NOMO-1 (cell line): ENCODE data around the gene DBN1.

Experiments used
- DNase-seq, 2 experiments: peaks; one replicate each; lab custom pipeline; 2025; ENCODE audit not compliant: unreplicated experiment in 2 of 2; lab: John Stamatoyannopoulos, UW

The DBN1 gene

GRCh38 chr5:177473443-177474001 is at the start of gene DBN1:
Gene DBN1 (minus strand): TSS chr5:177473634. CDS start chr5:177473521, 113 bp downstream.
- DNase-seq, result no peak

DNA sequence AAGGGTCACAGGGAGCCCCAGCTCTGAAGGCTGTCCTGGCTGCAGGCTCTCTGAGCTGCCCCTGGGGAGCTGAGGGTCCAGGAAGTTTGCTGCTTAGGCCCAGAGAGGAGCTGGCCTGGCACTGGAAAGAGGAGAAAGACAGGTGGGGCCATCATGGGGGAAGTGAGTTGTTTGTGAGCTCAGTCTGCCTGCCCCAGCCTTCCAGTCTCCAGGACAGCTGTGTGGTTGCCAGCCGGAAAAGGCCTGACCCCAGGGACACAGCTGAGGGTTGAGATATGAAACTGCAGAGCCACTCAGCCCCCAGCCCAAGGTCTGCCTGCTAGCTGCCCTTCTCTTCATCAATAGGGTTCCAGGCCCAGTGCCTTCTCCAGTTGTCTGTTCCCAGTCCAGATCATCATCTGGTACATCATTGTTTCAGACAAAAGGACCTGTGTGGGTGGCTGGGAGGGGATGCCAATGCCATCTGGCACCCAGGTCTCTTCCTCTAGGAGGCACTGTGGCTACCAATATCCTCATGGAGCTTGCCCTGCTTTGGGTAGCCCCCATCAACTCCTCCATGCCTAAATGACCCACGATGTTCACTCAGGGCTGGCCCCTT is 47.6 kb upstream of the DBN1 start:
- DNase-seq, result no peak

DNA sequence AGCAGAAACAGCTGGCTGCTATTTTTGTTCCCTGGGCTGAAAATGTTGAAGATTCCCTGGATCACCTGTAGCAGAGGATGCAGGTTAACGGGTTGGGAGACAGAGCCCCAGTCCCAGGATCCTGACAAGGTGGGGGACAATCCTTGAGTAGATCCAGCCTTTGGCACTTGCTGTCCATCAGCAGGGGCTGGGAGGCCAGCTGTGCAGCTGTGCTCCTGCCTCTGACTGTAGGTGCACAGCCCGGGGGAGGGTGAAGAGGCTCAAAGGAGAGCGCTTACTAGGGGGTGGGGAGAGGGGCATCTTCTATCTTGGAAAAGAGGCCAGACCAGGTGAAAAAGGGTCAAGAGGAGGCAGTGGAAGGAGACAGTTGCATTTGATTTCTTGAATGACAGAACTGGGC is 46.8 kb upstream of the DBN1 start:
- DNase-seq, result no peak

DNA sequence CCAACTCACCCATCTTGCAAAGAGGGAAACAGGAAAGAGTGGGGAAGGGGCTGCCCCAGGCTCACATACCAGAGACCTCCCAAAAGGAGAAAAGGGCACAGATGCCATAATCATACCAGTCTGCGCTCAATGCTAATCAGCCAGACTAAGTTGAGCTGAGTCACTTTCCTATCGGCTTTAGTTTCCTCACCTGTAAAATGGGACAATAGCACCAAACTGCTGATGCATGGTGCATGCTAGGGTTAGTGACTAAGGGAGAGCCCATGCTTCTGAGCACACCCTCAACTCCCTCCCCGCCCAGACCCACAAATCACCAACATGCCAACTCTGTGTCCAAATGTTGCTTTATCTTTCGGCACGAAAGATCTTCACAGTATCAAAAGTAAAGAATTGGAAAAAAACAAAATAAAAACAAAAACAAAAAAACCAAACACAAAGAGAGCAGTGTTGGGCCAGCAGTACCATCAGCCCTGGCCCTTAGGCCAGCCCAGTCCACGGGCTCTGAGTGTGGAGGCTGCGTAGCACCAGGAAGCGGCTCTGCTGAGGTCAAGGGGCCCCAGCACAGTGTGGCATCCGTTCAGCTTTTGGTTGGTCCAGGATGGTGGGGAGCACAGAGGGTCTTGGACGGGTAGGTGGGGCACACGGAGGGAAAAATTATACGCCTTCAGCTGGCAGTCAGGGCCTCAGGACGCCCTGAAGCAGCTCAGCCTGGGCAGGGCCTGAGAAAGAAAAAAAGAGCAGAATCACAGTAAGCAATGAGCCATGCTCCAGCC is 46.2 kb upstream of the DBN1 start:
- DNase-seq, result no peak

GRCh38 chr5:177516601-177517568 is 43.5 kb upstream of the DBN1 start, which contains the start of gene DDX41:
Gene DDX41 (minus strand): TSS chr5:177516961. CDS start chr5:177516945, 16 bp downstream.
- peak; percentile 96 to 99 for DNase-seq

DNA sequence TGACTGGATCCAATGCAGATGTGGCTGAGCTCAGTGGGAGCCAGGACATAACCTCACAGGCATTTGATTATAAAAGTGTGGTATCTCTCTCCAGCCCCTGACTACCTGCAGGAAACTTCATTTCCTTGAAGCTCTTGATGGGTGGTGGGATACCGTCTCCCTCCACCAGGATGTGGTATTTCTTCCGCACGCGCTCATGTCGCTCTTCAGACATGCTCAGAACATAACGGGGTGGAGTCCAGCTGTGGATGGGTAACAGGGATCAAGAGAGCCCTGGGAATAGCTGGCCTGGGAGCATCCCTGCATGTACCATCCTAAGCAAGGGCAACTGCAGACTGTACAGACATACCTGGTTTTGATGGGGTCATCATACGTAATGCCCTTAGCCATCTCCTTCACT is 42.1 kb upstream of the DBN1 start:
- no peak for DNase-seq

- no peak for DNase-seq
Measured at GRCh38 chr5:177514541-177514940, 41.1 kb upstream of the DBN1 start.

DNA sequence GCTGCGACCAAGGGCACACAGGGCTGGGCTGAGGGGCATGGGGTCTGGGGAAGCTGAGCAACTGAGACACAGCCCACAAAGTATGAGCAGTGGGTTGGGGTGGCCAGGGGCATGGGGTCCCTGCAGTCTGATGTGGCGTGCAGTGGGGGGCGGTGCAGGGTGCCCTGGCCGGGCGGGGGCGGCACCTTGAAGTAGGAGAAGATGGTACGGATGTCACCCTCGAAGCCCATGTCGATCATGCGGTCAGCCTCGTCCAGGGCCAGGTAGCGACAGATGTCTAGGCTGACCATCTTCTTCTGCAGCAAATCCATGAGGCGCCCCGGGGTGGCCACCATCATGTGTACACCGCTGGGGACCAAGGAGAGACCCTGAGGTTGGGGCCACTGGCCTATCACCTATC is 40.1 kb upstream of the DBN1 start:
- DNase-seq, result no peak

DNA sequence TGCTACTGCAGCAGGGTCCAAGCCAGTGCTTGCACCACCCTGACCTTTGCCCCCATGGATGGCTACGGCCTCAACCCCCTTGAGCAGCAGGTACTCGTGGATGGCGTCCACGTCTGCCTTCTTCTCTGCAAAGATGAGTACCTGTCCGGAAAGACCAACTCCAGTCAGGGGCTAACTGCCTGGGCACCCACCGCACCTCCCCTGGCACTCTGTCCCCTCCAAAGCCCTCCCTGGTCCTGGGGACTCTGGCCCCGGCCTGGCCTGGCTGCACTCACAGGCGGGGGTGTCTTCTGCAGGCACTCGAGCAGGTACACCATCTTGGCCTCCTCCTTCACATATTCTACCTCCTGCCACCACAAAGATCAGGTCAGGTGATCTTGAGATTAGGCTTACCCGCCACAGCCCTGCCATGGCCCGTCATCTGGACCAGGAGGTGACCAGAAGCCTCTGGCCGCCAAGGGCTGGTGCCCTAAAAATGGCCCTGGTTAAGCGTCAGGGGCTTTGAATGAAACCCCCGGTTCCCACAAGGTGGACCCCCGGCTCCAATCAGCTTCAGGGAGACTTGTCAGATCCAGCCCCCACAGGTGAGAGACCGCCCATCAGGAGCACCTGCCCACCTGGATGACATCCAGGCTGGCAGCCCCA is 39.4 kb upstream of the DBN1 start:
- no peak for DNase-seq

- DNase-seq, result no peak
Measured at GRCh38 chr5:177511796-177512675, 38.6 kb upstream of the DBN1 start.

DNA sequence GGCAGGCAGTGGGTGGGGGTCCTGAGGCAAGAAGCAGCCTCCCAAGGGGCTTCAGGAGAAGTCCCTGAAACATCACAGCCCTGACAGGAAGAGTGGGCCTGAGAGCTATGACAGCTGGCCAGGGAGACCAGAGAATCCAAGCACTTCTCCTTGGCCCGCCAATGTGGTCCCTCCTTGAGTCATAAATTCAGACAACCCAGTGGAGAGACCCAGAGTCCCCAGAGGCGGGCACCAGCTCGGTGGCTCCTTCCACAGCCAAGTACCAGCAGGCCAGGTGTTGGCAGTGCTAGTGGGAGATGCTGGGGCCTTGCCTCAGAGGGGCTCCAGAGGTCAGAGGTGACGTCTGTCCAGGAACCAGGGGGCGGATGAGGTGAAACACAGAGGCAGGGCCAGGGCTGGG is 37.7 kb upstream of the DBN1 start:
- no peak for DNase-seq

DNA sequence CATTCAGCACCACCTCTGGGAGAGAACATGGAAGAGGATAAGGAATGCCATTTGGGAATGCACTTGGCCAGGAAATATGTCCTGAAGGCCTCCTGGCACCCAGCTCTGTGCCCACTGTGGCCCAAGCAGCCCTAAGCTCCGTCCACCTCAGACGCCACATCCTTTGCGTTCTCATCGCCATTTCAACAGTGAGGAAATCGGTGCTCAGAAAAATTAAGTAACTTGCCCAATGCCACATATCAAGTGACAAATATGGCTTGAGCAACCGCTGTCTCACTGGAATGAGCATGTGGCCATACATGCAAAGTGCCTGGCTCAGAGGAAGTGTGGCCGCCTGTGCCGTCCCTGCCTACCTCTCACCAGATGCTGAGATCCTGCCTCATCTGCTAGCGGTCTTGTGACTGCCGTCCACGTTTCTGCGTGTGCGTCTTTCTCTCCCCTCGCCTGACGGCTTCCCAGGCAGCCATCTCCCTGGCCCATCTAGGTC is 37.2 kb upstream of the DBN1 start:
- peak; percentile 94 to 99 for DNase-seq

- DNase-seq, result peak in 1 of 2 experiments; percentile 17
Measured at GRCh38 chr5:177509991-177510566, 36.6 kb upstream of the DBN1 start.

- peak; percentile 38 to 56 for DNase-seq
Measured at GRCh38 chr5:177509381-177509951, 36.0 kb upstream of the DBN1 start, which contains the start of gene DOK3. Gene DOK3 (minus strand): TSS chr5:177509826. CDS start chr5:177509540, 286 bp downstream.

DNA sequence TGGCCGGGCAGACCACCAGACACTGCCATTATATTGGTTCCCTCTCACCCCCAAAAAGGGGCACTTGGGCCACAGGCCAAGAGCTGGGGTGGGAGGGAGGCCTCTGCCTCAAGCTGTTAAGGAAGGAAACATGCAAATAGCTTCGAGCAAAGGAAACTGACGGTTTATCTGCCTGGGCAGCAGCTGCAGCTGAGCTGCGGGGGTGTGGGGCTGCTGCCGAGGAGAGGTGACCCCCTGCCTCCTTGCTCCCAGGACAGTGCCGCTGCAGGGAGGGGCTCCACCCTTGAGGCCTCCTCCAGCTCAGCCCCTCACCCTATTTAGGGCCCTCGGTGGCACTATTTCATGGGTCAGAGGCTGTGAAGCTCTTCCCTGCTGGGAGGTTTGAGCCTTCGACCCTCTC is 35.4 kb upstream of the DBN1 start:
- peak; percentile 27 to 34 for DNase-seq

GRCh38 chr5:177508221-177508611 is 34.8 kb upstream of the DBN1 start:
- DNase-seq, result no peak

DNA sequence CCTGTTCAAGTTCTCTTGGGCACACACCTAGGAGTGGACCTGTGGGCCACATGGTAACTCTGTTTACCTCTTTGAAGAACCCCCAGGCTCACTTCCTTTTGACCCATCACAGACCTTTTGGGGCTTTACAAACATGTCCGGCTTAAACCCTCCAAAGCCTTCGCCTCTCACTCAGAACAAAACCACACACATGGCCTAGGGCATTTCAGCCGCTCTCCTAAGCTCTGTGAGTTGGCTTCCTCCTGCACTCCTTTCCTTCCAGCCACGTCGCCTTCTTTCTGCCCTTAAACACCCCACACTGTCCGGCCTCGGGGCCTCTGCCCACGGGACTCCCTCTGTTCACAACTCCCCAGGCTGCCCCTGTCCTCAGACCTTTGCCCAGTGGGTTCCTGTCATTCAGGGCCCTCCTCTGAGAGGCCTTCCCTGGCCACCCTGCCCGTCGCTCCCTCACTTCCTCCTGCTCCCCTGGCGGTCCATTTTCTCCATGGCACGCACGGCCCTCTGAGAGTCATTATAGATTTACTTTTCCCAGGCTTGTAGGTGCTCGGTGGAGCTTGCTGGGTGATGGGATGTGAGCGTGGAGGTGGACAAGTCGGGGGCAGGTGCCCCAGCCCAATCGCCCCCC is 34.3 kb upstream of the DBN1 start:
- DNase-seq, result peak; percentile 25 to 55

- peak in 1 of 2 experiments; percentile 16 for DNase-seq
Measured at GRCh38 chr5:177507165-177507564, 33.7 kb upstream of the DBN1 start.
